RPMI7951 (cell line): ENCODE results near the gene COL6A3. TPM values are rescaled to one million over a fixed set of nuclear protein-coding genes. Genes with fewer than 3 reads are reported as not detected.
"Not testable (repeated sequence)": the region's sequence is repeated elsewhere in the genome, so short reads cannot be mapped to it uniquely, and the experiment has no call there.

Source experiments
- DNase-seq: peaks from one replicate; pipeline ENCODE4 v3.0.0-alpha.2; 2012; ENCODE audit warnings: low read depth
- total RNA-seq: library from RNA; depleted of rRNA; stranded (reverse); fragments of >200 nt; shearing (Covaris generic); gene quantifications from 2 replicates; pipeline ENCODE4 v1.2.3, GENCODE V29; 2014

The COL6A3 gene
- total RNA-seq, 1 experiment from 2014 or later, result 3.6 TPM

DNA sequence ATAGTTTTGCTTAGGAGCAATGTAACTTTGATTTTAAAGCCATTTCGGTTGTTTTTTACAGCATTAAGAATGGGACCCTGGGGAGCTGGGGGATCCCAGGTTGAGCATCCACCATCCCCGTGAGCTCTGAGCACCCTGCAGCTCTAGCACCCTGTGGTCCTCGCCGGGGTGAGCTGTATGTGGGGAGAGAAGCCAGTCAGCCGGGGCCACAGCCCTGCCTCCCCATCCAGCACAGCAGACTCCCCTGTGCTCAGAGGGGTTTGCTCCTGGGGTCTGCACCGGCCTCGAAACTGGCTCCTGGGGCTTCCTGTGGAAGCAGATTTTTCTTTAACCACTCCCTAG, 1.3 kb downstream of the COL6A3 start:
- DNase-seq, result no peak

GRCh38 chr2:237411683-237412423, 2.1 kb downstream of the COL6A3 start:
- DNase-seq, result no peak

DNA sequence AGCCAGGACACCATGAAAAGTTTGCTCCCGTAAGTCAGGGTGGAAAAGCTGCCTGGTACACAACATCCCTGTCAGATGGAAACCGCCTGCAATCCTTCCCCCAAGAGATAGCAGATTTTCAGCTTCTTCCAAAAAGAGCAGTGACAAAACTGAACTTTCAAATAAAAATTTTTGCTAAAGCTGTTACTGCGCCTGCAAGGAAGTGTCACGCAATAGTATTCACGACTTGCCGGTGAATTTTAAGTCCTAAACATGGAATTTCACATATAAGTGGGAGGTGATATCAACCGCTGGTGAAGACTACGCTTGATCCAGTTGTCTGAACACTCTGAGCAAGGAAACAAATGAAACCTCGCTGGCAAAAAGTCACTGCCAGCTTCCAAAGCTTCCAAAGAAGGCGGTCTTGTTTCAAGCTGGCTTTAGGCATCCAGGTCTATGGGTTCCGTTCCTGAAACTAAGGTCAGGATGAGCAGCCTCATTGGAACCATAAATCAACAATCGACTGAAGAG, 2.8 kb downstream of the COL6A3 start:
- DNase-seq, result no peak

DNA sequence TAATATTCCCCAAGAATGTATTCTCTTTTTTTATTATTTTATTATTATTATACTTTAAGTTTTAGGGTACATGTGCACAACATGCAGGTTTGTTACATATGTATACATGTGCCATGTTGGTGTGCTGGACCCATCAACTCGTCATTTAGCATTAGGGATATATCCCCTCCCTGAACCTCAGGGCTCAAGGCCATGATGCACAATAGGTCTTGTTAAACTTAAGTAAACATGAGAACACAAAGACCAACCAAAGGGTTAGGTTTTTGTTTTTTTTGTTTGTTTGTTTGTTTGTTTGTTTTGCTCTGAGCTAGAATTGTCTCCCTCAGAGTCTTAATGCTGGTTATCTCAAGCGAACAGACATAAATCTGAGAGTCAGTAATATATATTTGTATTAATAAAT, 4.7 kb downstream of the COL6A3 start:
- not testable (repeated sequence) for DNase-seq

DNA sequence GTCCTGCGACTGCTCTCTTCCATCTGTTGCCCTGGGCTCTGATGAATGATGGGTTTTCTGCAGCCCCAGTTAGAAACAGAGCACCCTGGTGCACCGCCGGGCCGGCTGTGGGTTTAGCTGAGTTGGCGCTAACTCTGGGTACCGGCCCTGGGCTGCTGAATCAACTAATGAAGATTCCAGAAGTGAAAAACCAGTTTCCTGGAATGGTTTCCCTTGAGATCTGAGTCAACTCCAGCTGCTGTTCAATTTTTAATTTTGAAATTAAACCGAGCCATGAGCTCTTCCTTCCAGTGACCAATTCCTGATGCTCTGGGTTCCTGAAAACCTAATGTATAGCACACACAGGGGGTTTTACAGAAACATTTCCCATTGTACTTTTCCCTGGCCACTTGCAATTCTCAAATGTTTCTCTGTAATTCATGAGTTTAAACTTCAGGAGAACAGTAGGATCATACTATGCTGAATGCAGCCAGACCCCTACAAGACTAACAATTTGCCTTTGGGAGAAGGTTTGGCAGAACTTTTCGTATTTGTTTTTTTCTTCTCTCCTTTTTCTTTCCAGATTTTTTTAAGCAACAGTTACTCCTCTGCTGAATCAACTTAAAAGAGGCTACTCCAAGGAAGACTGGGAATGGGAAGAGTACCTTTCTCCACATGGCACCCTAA, 5.5 kb downstream of the COL6A3 start:
- peak; percentile 78 for DNase-seq

- DNase-seq, result no peak
Observed at GRCh38 chr2:237407700-237408099, 6.3 kb downstream of the COL6A3 start.

DNA sequence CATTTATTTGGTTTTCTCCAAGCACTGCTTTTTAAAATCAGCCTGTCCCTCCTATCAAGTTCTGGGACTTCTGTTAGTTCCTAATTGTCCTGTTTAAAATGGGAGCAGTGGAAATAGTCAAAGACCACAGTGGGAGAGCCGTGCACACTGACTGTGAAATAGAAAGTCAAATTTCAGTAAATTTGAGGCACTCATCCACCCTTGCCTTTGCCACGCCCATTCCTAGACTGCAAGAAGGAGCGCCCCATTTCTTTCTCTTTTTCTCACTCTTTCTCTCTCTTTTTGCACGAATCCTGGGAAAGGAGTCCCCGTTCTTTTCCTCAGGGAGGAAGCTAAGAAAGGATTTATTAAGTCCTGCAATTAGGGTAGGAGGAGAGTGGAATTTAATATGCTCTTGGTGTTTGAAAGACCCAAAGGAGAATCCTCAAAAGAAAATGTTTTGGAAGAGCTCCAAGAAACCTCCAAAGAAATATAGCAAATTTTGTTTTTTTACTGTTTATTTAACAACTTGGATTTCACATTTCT, 7.5 kb downstream of the COL6A3 start:
- DNase-seq, result no peak

- no peak for DNase-seq
Observed at GRCh38 chr2:237405605-237406004, 8.4 kb downstream of the COL6A3 start.

DNA sequence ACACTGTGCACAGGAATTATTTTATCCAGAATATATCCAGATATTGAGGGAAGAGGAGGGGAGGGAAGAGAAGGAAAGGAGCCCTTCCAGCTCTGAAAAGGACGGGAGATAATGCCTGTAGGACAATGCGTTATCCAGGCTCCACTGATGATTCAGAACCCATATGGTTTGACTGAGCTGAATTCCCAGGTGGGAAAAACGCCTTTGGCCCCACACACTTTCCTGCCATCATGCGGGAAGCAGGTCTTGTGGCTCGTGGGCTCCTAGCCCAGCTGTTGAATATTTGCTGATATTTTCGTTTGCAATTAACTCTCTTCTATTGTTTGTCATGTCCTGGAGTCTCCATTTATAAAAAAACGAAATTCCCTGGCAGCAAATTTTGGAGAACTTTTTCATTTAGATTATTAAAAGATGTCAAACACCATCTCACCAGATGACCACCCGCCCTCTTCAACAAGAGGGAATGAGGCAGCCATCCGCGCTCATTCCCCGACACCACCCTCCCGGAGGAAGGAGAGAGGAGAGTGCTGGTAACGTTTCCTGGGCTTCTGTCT, 8.9 kb downstream of the COL6A3 start:
- DNase-seq, result peak; percentile 75

GRCh38 chr2:237404413-237404812, 9.6 kb downstream of the COL6A3 start:
- DNase-seq, result no peak

DNA sequence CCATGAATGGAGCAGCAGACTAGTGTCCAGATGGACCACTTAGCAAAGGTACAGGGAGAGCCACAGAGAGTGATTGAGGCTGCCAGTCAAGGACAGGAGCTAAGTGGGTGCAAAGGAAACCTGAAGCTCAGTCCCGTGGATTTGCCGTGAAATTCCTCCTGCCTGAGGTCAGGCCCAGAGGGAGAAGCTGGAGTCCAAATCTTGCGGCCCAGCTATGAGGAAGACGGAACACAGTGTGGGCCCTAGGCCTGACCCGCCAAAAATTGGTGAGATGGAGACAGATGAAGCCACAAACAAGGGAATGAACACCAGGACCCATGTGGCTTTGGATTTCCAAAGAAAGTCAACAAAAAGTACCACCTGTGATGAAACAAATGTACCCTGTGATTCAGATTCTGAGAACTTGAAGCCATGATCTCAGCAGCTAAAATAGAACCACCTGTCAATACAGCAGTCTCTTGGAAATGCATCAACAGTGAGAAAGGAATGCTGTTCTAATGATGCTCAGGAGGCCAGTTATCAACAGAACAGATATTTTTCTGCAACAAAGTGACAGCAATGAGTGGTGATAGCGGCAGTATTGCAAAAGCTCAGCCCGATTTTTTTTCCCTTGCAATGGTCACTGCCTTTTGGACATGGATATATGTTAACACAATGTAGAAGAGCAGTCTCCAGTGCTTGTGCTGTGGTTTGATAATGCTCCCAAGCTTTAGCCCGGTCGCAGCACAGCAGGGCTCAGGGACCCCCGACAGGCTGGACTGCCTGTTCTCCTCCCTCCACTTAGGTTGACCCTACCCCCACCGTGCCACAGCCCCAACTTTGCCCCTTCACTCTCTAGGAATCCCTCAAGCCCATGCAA, 10.7 kb downstream of the COL6A3 start:
- DNase-seq, result no peak

DNA sequence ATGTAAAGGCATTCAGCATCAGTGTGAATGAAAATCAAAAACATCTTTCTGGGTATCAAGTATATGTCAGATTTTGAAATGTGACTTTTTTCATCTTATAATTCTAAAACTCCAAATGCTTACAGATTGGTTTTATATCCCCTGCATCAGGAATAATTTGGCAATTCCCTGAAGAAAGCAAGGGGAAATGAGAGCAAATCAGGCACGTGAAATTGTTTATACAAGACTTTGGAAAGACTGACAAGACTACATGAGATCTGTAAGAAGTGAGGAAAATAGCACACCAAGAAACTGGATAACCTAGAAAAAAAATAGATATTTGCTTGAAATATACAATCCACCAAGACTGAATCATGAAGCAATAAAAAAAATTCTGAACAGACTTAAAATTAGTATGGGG, 13.8 kb downstream of the COL6A3 start:
- DNase-seq, result no peak

- no peak for DNase-seq
Observed at GRCh38 chr2:237397072-237397471, 16.9 kb downstream of the COL6A3 start.

DNA sequence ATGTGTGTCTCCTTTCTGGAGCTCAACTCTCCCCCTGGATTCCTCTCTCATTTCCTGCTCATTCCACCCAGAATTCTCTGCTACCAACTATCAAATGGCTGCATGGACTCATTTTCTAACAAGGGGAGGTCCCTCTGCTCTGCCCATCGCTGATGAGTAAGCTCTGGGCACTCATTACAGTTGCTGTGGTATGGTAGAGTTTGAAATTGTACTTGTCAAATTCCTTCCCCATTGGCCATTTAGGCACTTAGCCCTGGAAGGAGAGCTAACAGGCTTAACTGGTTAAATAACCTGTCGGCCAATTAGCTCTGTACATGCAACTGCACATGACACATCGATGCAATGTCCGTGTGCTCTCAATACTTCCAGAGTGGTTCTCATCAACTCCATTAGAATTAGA, 20.4 kb downstream of the COL6A3 start:
- no peak for DNase-seq

DNA sequence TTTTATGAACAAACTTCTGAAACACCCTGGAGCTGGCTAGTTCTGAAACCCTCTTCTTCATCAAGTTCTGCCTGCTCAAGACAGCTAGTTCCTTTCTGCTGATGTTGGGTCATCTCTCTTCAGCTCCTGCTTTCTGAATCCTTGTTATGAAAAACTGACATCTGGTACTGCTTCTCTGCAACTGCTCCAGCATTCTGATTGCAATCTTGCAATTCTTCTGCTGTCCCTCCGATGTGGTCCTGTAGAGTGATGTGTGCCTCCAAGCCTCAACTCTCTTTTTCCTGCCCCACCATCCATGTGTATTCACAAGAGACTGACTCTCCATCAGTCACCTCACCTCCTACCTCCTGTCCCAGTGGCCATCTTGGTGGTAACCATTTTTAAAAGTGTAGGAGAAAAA, 21.8 kb downstream of the COL6A3 start:
- DNase-seq, result no peak

DNA sequence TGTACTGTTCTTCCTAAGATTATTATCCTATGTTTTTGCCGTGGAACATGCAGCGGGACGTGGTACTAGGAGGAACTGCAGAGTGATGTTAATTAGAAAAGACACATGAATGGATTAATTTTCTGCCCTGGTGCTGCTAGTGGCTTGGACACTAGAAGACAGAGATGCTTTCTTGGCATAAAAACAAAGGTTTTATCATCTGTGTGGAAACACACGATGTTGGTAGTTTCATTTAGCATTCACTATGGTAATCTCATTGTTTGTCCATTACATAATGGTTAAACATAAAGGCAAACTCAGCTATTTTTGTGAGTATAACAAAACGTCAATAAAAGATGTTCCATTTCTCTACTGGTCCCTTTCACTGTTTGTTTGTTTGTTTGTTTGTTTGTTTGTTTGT, 22.8 kb downstream of the COL6A3 start:
- peak; percentile 23 for DNase-seq

- DNase-seq, result peak; percentile 58
Observed at GRCh38 chr2:237390235-237390634, 23.7 kb downstream of the COL6A3 start.

DNA sequence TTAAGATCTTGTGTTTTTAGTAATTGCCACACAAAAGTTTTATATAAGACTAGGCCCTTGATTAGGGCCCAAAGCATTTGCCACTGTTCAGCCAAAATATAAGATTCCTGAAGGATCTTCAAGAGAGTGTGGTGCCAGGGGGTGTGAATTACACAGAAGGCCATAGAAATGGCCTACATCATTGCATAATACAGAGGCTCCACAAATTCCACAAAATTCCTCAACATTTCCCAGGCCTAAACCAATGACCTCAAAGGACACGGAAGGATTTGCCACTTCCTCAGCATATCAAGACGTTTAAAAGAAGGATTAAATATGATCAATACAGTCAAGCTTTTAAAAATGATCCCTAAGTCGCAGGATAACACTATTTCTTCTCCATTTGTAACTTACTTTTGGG, 24.1 kb downstream of the COL6A3 start:
- DNase-seq, result peak; percentile 35

- DNase-seq, result no peak
Observed at GRCh38 chr2:237388036-237388435, 25.9 kb downstream of the COL6A3 start.

DNA sequence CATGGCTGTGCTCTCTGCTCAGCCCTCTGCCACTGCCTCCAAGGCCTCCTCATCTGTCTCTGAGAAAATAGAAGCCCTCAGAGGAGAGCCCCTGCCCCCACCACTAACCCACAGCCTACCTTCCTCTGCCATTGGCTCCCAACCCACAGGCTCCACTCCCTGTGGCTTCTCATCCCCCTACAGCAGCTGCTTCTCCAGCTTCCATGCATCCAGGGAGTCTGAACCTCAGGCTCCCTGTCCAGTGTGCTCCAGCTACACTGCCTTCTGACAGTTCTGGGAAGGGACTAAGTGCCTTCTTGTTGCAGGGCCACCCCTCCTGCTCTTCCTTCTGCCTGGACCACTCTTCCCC, 29.3 kb downstream of the COL6A3 start:
- no peak for DNase-seq

- DNase-seq, result no peak
Observed at GRCh38 chr2:237383991-237384671, 29.8 kb downstream of the COL6A3 start.
